ENCODE data around the gene CUL4A. TPM values are rescaled to one million over a fixed set of nuclear protein-coding genes. Genes with fewer than 3 reads are reported as not detected.
"Not testable (repeated sequence)": the region's sequence is repeated elsewhere in the genome, so short reads cannot be mapped to it uniquely, and the experiment has no call there.

Gene CUL4A
- total and polyA plus RNA-seq, 2 experiments from 2014 or later, result 67.5 to 195 TPM

DNA sequence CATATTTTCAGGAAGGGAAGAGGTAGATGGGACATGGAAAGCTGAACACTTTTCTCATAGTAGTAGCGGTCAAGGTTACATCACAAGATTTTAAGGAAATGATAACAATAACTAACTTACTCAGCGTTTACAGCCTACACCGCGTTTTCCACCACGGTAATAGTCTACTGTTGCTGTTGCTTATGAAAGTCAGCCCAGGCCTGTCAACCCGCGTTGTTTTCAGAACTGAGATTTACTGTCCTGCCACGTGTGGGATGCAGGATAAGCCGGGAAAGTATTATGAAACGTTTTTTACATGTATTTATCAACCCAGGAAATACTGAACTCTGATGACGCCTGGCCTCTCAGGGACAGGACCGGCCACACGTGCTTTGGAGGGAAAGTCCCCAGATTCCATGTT is 51.6 kb downstream of the CUL4A start (continued):
- no peak for TF ChIP-seq ZNF462 (CRISPR knock-in tag; IDR thresholded peaks at IDR 0.05)

DNA sequence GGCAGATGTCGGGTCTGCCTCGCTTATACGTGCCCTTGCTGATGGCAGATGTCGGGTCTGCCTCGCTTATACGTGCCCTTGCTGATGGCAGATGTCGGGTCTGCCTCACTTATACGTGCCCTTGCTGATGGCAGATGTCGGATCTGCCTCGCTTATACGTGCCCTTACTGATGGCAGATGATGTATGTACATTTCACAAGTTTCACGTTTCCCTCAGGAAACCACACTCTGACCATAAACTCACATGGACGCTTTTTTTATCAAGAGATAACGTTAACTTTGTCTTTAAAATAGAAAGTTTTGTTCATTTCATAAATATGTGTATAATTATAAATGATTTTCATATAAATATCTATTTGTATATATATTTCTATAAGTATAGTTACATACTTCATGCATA is 53.6 kb downstream of the CUL4A start:
- not testable (repeated sequence) for ATAC-seq; H3K4me1 ChIP-seq (ENCODE audit: insufficient read depth); H3K4me3 ChIP-seq; H3K27ac Mint-ChIP-seq; DNase-seq (ENCODE audit: low spot score); H3K4me2 ChIP-seq; H4K20me1 ChIP-seq (replicated peaks; ENCODE audit: insufficient read depth); H3K4me3 Mint-ChIP-seq; H3K27me3 Mint-ChIP-seq (ENCODE audit: insufficient read depth, low read depth, poor library complexity); H3K27ac ChIP-seq (ENCODE audit: low read depth); H3K4me1 Mint-ChIP-seq; H3K9me2 ChIP-seq (ENCODE audit: insufficient read depth); H2AFZ ChIP-seq; H3K27me3 ChIP-seq (ENCODE audit: insufficient read depth); H3K9me3 Mint-ChIP-seq; H3K79me2 ChIP-seq (replicated peaks; ENCODE audit: insufficient read depth); H3F3A ChIP-seq (replicated peaks; ENCODE audit: low read depth)
- peaks cover 23% of the 10 kb centered on the region; the same call in 1 of the 2 replicates for H3K36me3 ChIP-seq (ENCODE audit: insufficient read depth)
- H3K36me3 Mint-ChIP-seq (ENCODE audit: low read depth), result peaks cover 38% of the 10 kb centered on the region

DNA sequence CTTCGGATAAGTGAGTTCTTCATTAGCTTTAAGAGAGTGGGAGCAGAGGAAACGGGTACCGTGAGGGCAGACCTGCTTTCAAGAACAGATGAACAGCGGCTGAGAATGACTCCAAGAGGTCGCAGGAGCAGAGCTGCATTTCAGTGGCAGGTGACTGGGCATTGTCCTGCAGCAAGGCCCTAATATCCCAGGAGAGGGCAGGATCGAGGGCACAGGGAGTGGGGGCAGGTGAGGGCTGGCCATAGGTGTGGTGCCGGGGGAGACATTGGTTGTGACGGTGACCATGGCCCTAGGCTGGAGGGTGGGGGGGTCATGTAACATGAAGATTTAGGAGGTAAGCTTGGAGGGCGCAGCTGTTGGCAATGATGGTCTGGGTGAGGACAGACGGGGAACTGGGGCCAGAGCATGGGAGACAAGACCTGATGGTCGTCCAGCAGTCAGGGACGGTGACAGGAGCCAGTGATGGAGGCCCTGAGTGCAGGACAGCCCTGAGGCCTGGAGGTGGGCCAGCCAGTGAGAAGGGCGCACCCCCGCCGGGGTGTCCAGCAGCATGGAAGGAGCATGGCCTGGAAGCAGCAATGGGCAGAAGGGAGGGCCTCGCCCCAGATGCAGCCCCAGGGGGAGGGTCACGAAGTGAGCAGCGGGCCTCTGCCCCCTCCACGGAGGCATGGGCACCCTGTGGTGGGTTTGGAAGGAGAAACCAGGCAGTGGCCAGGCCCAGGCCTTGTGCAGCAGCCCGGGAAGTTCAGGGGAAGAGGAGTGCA is 58.4 kb downstream of the CUL4A start:
- peak overlapping the region; percentile 90 for H3K27ac Mint-ChIP-seq
- no peaks in the 10 kb centered on the region for H3K9me2 ChIP-seq (ENCODE audit: insufficient read depth)
- H3K4me2 ChIP-seq, result no peak overlapping the region
- no peaks in the 10 kb centered on the region for H3K9me3 Mint-ChIP-seq
- TF ChIP-seq, protein P1, sequence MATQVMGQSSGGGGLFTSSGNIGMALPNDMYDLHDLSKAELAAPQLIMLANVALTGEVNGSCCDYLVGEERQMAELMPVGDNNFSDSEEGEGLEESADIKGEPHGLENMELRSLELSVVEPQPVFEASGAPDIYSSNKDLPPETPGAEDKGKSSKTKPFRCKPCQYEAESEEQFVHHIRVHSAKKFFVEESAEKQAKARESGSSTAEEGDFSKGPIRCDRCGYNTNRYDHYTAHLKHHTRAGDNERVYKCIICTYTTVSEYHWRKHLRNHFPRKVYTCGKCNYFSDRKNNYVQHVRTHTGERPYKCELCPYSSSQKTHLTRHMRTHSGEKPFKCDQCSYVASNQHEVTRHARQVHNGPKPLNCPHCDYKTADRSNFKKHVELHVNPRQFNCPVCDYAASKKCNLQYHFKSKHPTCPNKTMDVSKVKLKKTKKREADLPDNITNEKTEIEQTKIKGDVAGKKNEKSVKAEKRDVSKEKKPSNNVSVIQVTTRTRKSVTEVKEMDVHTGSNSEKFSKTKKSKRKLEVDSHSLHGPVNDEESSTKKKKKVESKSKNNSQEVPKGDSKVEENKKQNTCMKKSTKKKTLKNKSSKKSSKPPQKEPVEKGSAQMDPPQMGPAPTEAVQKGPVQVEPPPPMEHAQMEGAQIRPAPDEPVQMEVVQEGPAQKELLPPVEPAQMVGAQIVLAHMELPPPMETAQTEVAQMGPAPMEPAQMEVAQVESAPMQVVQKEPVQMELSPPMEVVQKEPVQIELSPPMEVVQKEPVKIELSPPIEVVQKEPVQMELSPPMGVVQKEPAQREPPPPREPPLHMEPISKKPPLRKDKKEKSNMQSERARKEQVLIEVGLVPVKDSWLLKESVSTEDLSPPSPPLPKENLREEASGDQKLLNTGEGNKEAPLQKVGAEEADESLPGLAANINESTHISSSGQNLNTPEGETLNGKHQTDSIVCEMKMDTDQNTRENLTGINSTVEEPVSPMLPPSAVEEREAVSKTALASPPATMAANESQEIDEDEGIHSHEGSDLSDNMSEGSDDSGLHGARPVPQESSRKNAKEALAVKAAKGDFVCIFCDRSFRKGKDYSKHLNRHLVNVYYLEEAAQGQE (IDR thresholded peaks at IDR 0.05; ENCODE audit: unreplicated experiment), result no peak
- TF ChIP-seq, protein P2, sequence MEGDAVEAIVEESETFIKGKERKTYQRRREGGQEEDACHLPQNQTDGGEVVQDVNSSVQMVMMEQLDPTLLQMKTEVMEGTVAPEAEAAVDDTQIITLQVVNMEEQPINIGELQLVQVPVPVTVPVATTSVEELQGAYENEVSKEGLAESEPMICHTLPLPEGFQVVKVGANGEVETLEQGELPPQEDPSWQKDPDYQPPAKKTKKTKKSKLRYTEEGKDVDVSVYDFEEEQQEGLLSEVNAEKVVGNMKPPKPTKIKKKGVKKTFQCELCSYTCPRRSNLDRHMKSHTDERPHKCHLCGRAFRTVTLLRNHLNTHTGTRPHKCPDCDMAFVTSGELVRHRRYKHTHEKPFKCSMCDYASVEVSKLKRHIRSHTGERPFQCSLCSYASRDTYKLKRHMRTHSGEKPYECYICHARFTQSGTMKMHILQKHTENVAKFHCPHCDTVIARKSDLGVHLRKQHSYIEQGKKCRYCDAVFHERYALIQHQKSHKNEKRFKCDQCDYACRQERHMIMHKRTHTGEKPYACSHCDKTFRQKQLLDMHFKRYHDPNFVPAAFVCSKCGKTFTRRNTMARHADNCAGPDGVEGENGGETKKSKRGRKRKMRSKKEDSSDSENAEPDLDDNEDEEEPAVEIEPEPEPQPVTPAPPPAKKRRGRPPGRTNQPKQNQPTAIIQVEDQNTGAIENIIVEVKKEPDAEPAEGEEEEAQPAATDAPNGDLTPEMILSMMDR (conservative IDR thresholded peaks at IDR 0.05; ENCODE audit: low read depth in 2 of 2), result peak in 1 of 2 experiments; percentile 26; a peak in 1 of 4 replicates
- no peak for TF ChIP-seq ZNF331 (CRISPR knock-in tag; IDR thresholded peaks at IDR 0.05; ENCODE audit: low read depth)
- H3K4me1 Mint-ChIP-seq, result peaks cover 6% of the 10 kb centered on the region; the same call in 2 of the 3 replicates
- peaks cover 6% of the 10 kb centered on the region; the same call in 1 of the 2 replicates for H3K36me3 ChIP-seq (ENCODE audit: insufficient read depth)
- peaks cover 7% of the 10 kb centered on the region for H3K27me3 Mint-ChIP-seq (ENCODE audit: insufficient read depth, low read depth, poor library complexity)
- H3F3A ChIP-seq (replicated peaks; ENCODE audit: low read depth), result peaks cover 2% of the 10 kb centered on the region; the same call in 1 of the 2 replicates
- H3K36me3 Mint-ChIP-seq (ENCODE audit: low read depth), result peaks cover 10% of the 10 kb centered on the region; the same call in 2 of the 3 replicates
- DNase-seq (ENCODE audit: low spot score), result peak; percentile 36
- H3K4me3 ChIP-seq, result no peak overlapping the region
- no peaks in the 10 kb centered on the region; the same call in 1 of the 2 replicates for H3K4me1 ChIP-seq (ENCODE audit: insufficient read depth)
- H2AFZ ChIP-seq, result no peak overlapping the region
- H3K4me3 Mint-ChIP-seq, result no peak overlapping the region
- H3K79me2 ChIP-seq (replicated peaks; ENCODE audit: insufficient read depth), result no peaks in the 10 kb centered on the region
- H3K27ac ChIP-seq (ENCODE audit: low read depth), result peak overlapping the region; percentile 65; the same call in 1 of the 2 replicates
- no peaks in the 10 kb centered on the region for H3K27me3 ChIP-seq (ENCODE audit: insufficient read depth)
- H4K20me1 ChIP-seq (replicated peaks; ENCODE audit: insufficient read depth), result no peaks in the 10 kb centered on the region; the same call in none of the 2 replicates
- peak; percentile 86 for ATAC-seq
